K562 (cell line): ENCODE data around the gene SLC35A2. TPM values are rescaled to one million over a fixed set of nuclear protein-coding genes. Genes with fewer than 3 reads are reported as not detected.
A peak's percentile ranks its signal among the peaks of the same experiment; 100 is the strongest.

Source experiments
- ARID1B ChIP-seq: fragments of 450-650 bp; IDR thresholded peaks from 2 replicates; pipeline ENCODE4 v1.6.1; 2016; ENCODE audit warnings: antibody characterized with exemption, mild to moderate bottlenecking, inconsistent platforms
- ATF7 ChIP-seq: fragments of 450-650 bp; IDR thresholded peaks from 2 replicates; pipeline ENCODE4 v1.7.1; 2014; ENCODE audit warnings: mild to moderate bottlenecking, moderate library complexity
- CBFA2T3 ChIP-seq: fragments of 450-650 bp; IDR thresholded peaks from 2 replicates; pipeline ENCODE4 v1.6.1; 2017
- CCAR2 ChIP-seq: fragments of 200-400 bp; formaldehyde crosslinking; IDR thresholded peaks from 2 replicates; pipeline ENCODE4 v1.6.1; 2017; ENCODE audit warnings: mild to moderate bottlenecking, low read depth, low read length
- EP300 ChIP-seq: IDR thresholded peaks from 2 replicates; pipeline ENCODE4 v1.6.1; 2012; ENCODE audit warnings: low read length, improper control_type of control experiment
- FOS ChIP-seq: IDR thresholded peaks from 3 replicates; pipeline ENCODE4 v1.6.1; 2011; ENCODE audit not compliant: insufficient read length; ENCODE audit errors: extremely low read depth
- HDGF ChIP-seq: fragments of 450-650 bp; IDR thresholded peaks from 2 replicates; pipeline ENCODE4 v1.6.1; 2016
- HOXB6 ChIP-seq: fragments of 250-450 bp; sonication (Bioruptor Pico); IDR thresholded peaks from 2 replicates; pipeline ENCODE4 v1.5.1; 2022; ENCODE audit warnings: mild to moderate bottlenecking, borderline replicate concordance
- KAT2B ChIP-seq: IDR thresholded peaks from one replicate; pipeline ENCODE4 v1.6.1; 2012; ENCODE audit warnings: low read depth, mild to moderate bottlenecking, control low read depth, inconsistent platforms, low read length, moderate library complexity
- KLF6 ChIP-seq: fragments of 250-450 bp; sonication (Bioruptor Pico); IDR thresholded peaks from 2 replicates; pipeline ENCODE4 v1.4.0; 2020; ENCODE audit warnings: mild to moderate bottlenecking, moderate library complexity, borderline replicate concordance
- PRMT5 ChIP-seq: sonication (generic); formaldehyde crosslinking; IDR thresholded peaks from 2 replicates; pipeline ENCODE4 v1.5.0; 2020; ENCODE audit warnings: missing genetic modification reagents
- RFX7 ChIP-seq: fragments of 250-450 bp; sonication (Bioruptor Pico); IDR thresholded peaks from 2 replicates; pipeline ENCODE4 v1.5.1; 2021; ENCODE audit warnings: mild to moderate bottlenecking
- SAFB2 ChIP-seq: fragments of 200-400 bp; formaldehyde crosslinking; IDR thresholded peaks from 2 replicates; pipeline ENCODE4 v1.6.1; 2018; ENCODE audit warnings: borderline replicate concordance, low read length, low read depth, moderate library complexity; ENCODE audit not compliant: severe bottlenecking
- SMARCA4 ChIP-seq: fragments of 450-650 bp; IDR thresholded peaks from 2 replicates; pipeline ENCODE4 v1.6.1; 2016
- SRSF1 ChIP-seq: fragments of 200-400 bp; formaldehyde crosslinking; IDR thresholded peaks from 2 replicates; pipeline ENCODE4 v1.6.1; 2017; ENCODE audit warnings: mild to moderate bottlenecking, low read depth, low read length, moderate library complexity
- ZFP1 ChIP-seq: fragments of 450-650 bp; formaldehyde crosslinking; IDR thresholded peaks from 2 replicates; pipeline ENCODE4 v1.4.0; 2020; ENCODE audit warnings: mild to moderate bottlenecking, mixed read lengths
- ZNF239 ChIP-seq: fragments of 250-450 bp; sonication (Bioruptor Pico); IDR thresholded peaks from 2 replicates; pipeline ENCODE4 v1.4.0; 2020; ENCODE audit warnings: mild to moderate bottlenecking
- ZNF384 ChIP-seq: IDR thresholded peaks from 2 replicates; pipeline ENCODE4 v1.6.1; 2012; ENCODE audit warnings: low read depth, low read length, improper control_type of control experiment
- ZNF639 ChIP-seq, 2 experiments: fragments of 200-800 bp in 1 of 2; sonication (Bioruptor generic) in 1 of 2; sonication (generic) in 1 of 2; formaldehyde crosslinking in 1 of 2; IDR thresholded peaks in 1 of 2; conservative IDR thresholded peaks in 1 of 2; 2 replicates each; pipeline versions ENCODE4 v1.5.0 to v1.6.1; 2016 to 2020; ENCODE audit warnings: missing compliant biosample characterization in 1 of 2, missing genetic modification characterization in 1 of 2, missing genetic modification reagents in 1 of 2
- ZNF830 ChIP-seq: fragments of 250-450 bp; sonication (Bioruptor Pico); IDR thresholded peaks from 2 replicates; pipeline ENCODE4 v1.5.0; 2021; ENCODE audit warnings: mild to moderate bottlenecking
- polyA plus RNA-seq, 8 experiments: library from polyadenylated mRNA; depleted of rRNA in 4 of 8; stranded (reverse) in 5 of 8; unstranded in 3 of 8; fragments of >200 nt; fragmentation: Nextera tagmentation in 2 of 8; fragmentation: Illumina TruSeq in 1 of 8; extraction: Ambion mirVana in 2 of 8; extraction: Trizol in 1 of 8; gene quantifications; 2 replicates each; pipeline versions ENCODE4 v1.2.1 to v1.2.3, GENCODE V29; 2011 to 2014; ENCODE audit warnings: inconsistent platforms in 1 of 8, missing spikeins in 1 of 8
- total RNA-seq, 7 experiments: library from RNA; depleted of rRNA in 6 of 7; stranded (reverse); fragments of >200 nt in 6 of 7; fragmentation: Illumina TruSeq in 2 of 7; extraction: Trizol in 2 of 7; gene quantifications; 2 replicates each; pipeline versions ENCODE4 v1.2.1 to v1.2.3, GENCODE V29; 2011 to 2021; ENCODE audit warnings: low replicate concordance in 1 of 7
- TF ChIP-seq, protein P1 (sequence below), 3 experiments: fragments of 200-800 bp in 1 of 3; fragments of 250-450 bp in 1 of 3; fragments of 450-650 bp in 1 of 3; sonication (Bioruptor Pico) in 1 of 3; sonication (Bioruptor generic) in 1 of 3; formaldehyde crosslinking in 1 of 3; IDR thresholded peaks; 2 replicates each; pipeline versions ENCODE4 v1.6.1 to v1.8.0; 2016 to 2022; ENCODE audit warnings: mild to moderate bottlenecking in 2 of 3, missing genetic modification characterization in 2 of 3, missing compliant biosample characterization in 1 of 3, moderate library complexity in 1 of 3
- TF ChIP-seq, protein P2 (sequence below), 3 experiments: IDR thresholded peaks in 2 of 3; conservative IDR thresholded peaks in 1 of 3; 2 replicates each; pipeline ENCODE4 v1.5.1; 2011 to 2012; ENCODE audit warnings: low read length in 3 of 3, mild to moderate bottlenecking in 3 of 3, control low read depth in 2 of 3, improper control_type of control experiment in 1 of 3, inconsistent platforms in 1 of 3, low read depth in 1 of 3, mixed read lengths in 1 of 3, moderate library complexity in 1 of 3; ENCODE audit not compliant: insufficient read depth in 2 of 3
- TF ChIP-seq, protein P3 (sequence below): fragments of 450-650 bp; IDR thresholded peaks from 2 replicates; pipeline ENCODE4 v1.6.1; 2016; ENCODE audit warnings: missing biosample characterization, missing genetic modification characterization

Gene SLC35A2
- total and polyA plus RNA-seq, 9 of the 15 experiments (the other 6 are each of a cell fraction or from before 2014, with no cell fraction given), result 3.3 to 38.9 (median 20.0) TPM

DNA sequence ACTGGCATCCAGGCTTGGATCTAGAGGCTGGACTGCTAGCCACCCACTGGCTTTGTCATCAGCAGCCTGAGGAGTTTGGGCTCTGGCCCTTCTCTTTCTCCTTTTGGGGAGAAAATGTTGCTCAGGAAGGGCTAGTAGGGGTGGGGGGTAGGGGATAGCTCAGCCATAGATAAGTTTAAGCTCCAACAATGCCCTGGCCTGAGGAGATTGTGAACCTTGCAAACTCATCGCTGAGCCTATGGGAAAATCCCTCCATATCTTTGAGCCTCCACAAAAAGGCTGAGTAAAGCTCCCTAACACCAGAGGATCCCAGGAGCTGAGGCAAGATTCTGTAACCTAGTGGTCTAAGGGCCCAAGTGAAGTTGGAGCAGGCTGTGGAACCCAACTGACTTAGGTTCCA lies 37.1 kb upstream of the SLC35A2 start (continued):
- TF ChIP-seq SMARCA4 (0 out of 2 replicates have a peak, but pooled peaks have one; percentile 24), EP300 (0 out of 2 replicates have a peak, but pooled peaks have one; percentile 16), ZNF239 (no peak), ZFP1 (CRISPR knock-in tag) (no peak), KAT2B (no peak), ARID1B (peak; percentile 59), ATF7 (no peak), SAFB2 (no peak), CCAR2 (no peak), FOS (no peak), SRSF1 (no peak), KLF6 (CRISPR knock-in tag) (no peak), HOXB6 (CRISPR knock-in tag) (no peak), ZNF384 (no peak), CBFA2T3 (peak; percentile 51), ZNF830 (CRISPR knock-in tag) (no peak), PRMT5 (CRISPR knock-in tag) (no peak), HDGF (no peak), RFX7 (no peak), ZNF639 (CRISPR knock-in tag; conservative IDR thresholded peaks at IDR 0.05 in 1 of 2, IDR thresholded peaks at IDR 0.05 in 1 of 2) (0 out of 4 replicates have a peak, but pooled peaks of 1 of the 2 experiments have one; percentile 18)
- TF ChIP-seq, protein P1, sequence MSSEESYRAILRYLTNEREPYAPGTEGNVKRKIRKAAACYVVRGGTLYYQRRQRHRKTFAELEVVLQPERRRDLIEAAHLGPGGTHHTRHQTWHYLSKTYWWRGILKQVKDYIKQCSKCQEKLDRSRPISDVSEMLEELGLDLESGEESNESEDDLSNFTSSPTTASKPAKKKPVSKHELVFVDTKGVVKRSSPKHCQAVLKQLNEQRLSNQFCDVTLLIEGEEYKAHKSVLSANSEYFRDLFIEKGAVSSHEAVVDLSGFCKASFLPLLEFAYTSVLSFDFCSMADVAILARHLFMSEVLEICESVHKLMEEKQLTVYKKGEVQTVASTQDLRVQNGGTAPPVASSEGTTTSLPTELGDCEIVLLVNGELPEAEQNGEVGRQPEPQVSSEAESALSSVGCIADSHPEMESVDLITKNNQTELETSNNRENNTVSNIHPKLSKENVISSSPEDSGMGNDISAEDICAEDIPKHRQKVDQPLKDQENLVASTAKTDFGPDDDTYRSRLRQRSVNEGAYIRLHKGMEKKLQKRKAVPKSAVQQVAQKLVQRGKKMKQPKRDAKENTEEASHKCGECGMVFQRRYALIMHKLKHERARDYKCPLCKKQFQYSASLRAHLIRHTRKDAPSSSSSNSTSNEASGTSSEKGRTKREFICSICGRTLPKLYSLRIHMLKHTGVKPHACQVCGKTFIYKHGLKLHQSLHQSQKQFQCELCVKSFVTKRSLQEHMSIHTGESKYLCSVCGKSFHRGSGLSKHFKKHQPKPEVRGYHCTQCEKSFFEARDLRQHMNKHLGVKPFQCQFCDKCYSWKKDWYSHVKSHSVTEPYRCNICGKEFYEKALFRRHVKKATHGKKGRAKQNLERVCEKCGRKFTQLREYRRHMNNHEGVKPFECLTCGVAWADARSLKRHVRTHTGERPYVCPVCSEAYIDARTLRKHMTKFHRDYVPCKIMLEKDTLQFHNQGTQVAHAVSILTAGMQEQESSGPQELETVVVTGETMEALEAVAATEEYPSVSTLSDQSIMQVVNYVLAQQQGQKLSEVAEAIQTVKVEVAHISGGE (CRISPR knock-in tag; IDR thresholded peaks at IDR 0.05), result no peak
- TF ChIP-seq, protein P2, sequence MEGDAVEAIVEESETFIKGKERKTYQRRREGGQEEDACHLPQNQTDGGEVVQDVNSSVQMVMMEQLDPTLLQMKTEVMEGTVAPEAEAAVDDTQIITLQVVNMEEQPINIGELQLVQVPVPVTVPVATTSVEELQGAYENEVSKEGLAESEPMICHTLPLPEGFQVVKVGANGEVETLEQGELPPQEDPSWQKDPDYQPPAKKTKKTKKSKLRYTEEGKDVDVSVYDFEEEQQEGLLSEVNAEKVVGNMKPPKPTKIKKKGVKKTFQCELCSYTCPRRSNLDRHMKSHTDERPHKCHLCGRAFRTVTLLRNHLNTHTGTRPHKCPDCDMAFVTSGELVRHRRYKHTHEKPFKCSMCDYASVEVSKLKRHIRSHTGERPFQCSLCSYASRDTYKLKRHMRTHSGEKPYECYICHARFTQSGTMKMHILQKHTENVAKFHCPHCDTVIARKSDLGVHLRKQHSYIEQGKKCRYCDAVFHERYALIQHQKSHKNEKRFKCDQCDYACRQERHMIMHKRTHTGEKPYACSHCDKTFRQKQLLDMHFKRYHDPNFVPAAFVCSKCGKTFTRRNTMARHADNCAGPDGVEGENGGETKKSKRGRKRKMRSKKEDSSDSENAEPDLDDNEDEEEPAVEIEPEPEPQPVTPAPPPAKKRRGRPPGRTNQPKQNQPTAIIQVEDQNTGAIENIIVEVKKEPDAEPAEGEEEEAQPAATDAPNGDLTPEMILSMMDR (IDR thresholded peaks at IDR 0.05 in 2 of 3, conservative IDR thresholded peaks at IDR 0.05 in 1 of 3; ENCODE audit: insufficient read depth in 2 of 3, low read depth in 1 of 3, low read length in 3 of 3), result no peak
- TF ChIP-seq, protein P3, sequence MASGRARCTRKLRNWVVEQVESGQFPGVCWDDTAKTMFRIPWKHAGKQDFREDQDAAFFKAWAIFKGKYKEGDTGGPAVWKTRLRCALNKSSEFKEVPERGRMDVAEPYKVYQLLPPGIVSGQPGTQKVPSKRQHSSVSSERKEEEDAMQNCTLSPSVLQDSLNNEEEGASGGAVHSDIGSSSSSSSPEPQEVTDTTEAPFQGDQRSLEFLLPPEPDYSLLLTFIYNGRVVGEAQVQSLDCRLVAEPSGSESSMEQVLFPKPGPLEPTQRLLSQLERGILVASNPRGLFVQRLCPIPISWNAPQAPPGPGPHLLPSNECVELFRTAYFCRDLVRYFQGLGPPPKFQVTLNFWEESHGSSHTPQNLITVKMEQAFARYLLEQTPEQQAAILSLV (tag), result no peak
